PFSK-1 (cell line): ENCODE data around the gene PEX1.

Experiments
- REST ChIP-seq, 2 experiments: IDR thresholded peaks; 2 replicates each; pipeline versions ENCODE4 v1.6.1 to v1.8.0; 2011 to 2012; ENCODE audit warnings: low read depth in 2 of 2, low read length in 2 of 2, control low read depth in 1 of 2, inconsistent platforms in 1 of 2, mild to moderate bottlenecking in 1 of 2, moderate library complexity in 1 of 2; ENCODE audit not compliant: insufficient read depth in 1 of 2
- SIN3A ChIP-seq: IDR thresholded peaks from 2 replicates; pipeline ENCODE4 v1.6.1; 2012; ENCODE audit warnings: mild to moderate bottlenecking, low read length, moderate library complexity, borderline replicate concordance; ENCODE audit not compliant: insufficient read depth

DNA sequence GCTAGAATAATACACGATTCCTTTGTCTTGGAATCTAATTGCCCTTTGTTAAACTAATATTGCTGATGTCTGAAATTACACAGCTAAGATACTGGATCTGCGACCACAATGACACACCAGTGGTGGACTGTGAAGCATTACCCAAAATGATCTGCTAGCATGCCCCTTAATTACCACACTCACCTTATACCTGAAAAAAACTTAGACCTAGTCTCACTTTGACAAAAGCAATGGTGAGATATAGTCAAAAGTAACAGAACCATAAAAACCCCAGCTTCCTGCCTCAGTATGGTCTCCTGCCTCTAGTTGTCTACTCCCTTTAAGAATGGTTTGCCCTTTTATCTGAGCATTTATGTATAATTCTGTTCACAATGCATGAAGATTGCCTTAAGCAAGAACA is 29.8 kb downstream of the PEX1 start:
- TF ChIP-seq SIN3A (no peak), REST (IDR thresholded peaks at IDR 0.05; ENCODE audit: insufficient read depth in 1 of 2, low read depth in 2 of 2, low read length in 2 of 2) (no peak)
